Glomerular visceral epithelial cell (primary cell): ENCODE data around the gene GRM5.
"Not testable (repeated sequence)": the region's sequence is repeated elsewhere in the genome, so short reads cannot be mapped to it uniquely, and the experiment has no call there.

Experiments used
- DNase-seq: peaks from one replicate; pipeline ENCODE4 v3.0.0-alpha.2; 2016; ENCODE audit errors: extremely low spot score

The GRM5 gene

GRCh38 chr11:88541006-88541405, 524.8 kb downstream of the GRM5 start:
- DNase-seq, result no peak

- no peak for DNase-seq
Measured at GRCh38 chr11:88538098-88538497, 527.7 kb downstream of the GRM5 start.

- DNase-seq, result no peak
Measured at GRCh38 chr11:88537613-88538012, 528.2 kb downstream of the GRM5 start.

GRCh38 chr11:88536616-88537265, 529.0 kb downstream of the GRM5 start:
- no peak for DNase-seq

- peak; percentile 70 for DNase-seq
Measured at GRCh38 chr11:88535916-88536547, 529.8 kb downstream of the GRM5 start.

- DNase-seq, result no peak
Measured at GRCh38 chr11:88535266-88535665, 530.5 kb downstream of the GRM5 start.

GRCh38 chr11:88534706-88535105, 531.1 kb downstream of the GRM5 start:
- not testable (repeated sequence) for DNase-seq

- DNase-seq, result no peak
Measured at GRCh38 chr11:88534185-88534584, 531.6 kb downstream of the GRM5 start.

GRCh38 chr11:88533001-88533400, 532.8 kb downstream of the GRM5 start:
- no peak for DNase-seq

GRCh38 chr11:88531831-88532230, 534.0 kb downstream of the GRM5 start:
- DNase-seq, result peak; percentile 45

- no peak for DNase-seq
Measured at GRCh38 chr11:88529426-88529825, 536.4 kb downstream of the GRM5 start.

GRCh38 chr11:88523386-88524071, 542.3 kb downstream of the GRM5 start:
- no peak for DNase-seq

- DNase-seq, result no peak
Measured at GRCh38 chr11:88522624-88523385, 543.0 kb downstream of the GRM5 start.

GRCh38 chr11:88521799-88522201, 544.0 kb downstream of the GRM5 start:
- no peak for DNase-seq

- no peak for DNase-seq
Measured at GRCh38 chr11:88521399-88521798, 544.4 kb downstream of the GRM5 start.

- no peak for DNase-seq
Measured at GRCh38 chr11:88520391-88520790, 545.4 kb downstream of the GRM5 start.

GRCh38 chr11:88515002-88515401, 550.8 kb downstream of the GRM5 start:
- DNase-seq, result no peak

GRCh38 chr11:88511006-88511405, 554.8 kb downstream of the GRM5 start:
- no peak for DNase-seq

- DNase-seq, result no peak
Measured at GRCh38 chr11:88508759-88509581, 556.8 kb downstream of the GRM5 start.

- DNase-seq, result no peak
Measured at GRCh38 chr11:88508418-88508758, 557.4 kb downstream of the GRM5 start.

- no peak for DNase-seq
Measured at GRCh38 chr11:88507771-88508417, 557.9 kb downstream of the GRM5 start.
